ENCODE measurements around the gene BTG4. TPM values are rescaled to one million over a fixed set of nuclear protein-coding genes. Genes with fewer than 3 reads are reported as not detected.
A peak's percentile ranks its signal among the peaks of the same experiment; 100 is the strongest.

The BTG4 gene
- not detected for total RNA-seq (ENCODE audit: unreplicated experiment)
- long read RNA-seq: 0 reads

DNA sequence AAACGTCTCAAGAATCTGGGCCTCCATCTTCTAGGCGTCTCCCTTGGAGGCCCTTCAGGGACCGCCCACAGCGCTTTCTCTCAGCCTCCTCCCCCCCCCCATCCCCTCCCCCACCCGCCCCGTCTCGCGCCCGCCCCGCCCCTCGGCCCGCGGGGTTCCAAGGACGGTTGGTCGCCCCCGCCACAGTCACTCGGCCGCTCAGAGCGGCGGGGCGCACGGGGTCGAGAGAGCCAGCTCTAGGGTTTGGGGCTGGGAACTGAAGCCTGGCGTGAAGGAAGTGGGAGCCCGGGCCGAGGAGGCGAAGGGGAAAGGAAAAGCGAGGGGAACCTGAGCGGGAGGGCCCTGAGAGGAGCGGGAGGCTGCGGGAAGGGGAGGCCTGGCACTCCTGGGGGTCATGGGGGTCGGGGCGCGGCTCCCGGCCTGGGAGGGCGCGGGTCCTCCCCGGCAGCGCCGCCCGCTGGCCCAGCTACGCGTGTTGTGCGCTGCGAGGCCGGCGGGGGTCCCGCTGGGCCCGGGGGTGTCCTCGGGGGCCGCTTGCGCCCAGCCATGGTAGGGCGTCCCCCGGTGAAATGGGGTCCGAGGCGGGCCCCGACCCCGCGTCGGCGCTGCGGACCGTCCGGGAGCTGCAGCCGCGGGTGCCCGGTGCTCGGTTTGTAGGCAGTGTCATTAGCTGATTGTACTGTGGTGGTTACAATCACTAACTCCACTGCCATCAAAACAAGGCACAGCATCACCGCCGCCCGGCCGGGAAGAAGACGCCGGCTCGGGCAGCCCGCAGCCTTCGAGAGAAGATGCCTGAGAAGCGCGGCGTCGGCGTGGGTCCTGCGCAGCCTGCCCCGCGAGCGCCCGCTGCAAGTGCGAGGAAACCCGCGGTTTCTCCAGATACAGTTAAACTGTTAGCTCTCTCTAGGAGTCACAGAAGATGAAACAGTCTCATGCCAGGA lies at the start of gene BTG4:
BTG4 (minus strand) TSS at position 91 of the 944 bp plus-strand sequence. CDS start 13,610 bp downstream, outside the sequence.
- peaks cover 3% of the 10 kb centered on the region for H3K4me1 Mint-ChIP-seq (ENCODE audit: unreplicated experiment)
- no peak for TF ChIP-seq CTCF (IDR thresholded peaks at IDR 0.05; ENCODE audit: unreplicated experiment)
- no peaks in the 10 kb centered on the region for H3K36me3 Mint-ChIP-seq (ENCODE audit: low read depth, unreplicated experiment)
- peak within 1 kb of the TSS; percentile 51 for H3K27ac Mint-ChIP-seq (ENCODE audit: unreplicated experiment)
- H3K27me3 Mint-ChIP-seq (ENCODE audit: unreplicated experiment): peaks cover 7% of the 10 kb centered on the region
- DNase-seq (ENCODE audit: low spot score): peak; percentile 38
- no peaks in the 10 kb centered on the region for H3K9me3 Mint-ChIP-seq (ENCODE audit: unreplicated experiment)
- peak within 1 kb of the TSS; percentile 82 for H3K4me3 Mint-ChIP-seq (ENCODE audit: unreplicated experiment)

DNA sequence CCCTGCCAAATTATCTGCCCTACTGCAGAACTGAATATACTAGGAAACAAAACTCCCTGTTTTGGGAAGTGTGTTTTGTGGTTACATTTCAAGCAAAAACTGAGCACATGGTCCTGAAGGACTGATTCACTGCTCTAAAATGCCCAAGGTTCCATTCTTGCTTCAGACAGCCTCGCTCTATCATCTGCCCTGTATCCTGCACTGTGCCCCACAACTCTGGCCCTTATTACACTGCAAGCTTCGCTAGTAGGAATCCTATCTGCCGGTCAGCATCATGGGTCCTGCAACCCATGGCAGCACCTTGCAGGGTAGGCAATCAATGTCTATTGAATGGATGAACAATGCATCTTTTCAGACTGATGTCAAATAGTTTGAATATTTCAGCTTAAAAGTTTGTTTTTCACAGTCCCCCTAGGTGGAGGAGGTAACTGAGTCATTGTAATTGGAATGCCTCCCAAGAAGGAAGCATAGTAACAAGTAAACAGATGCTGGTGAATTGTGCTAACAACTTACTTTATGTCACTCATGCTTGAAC lies 49.7 kb upstream of the BTG4 start:
- no peak overlapping the region for H3K27ac Mint-ChIP-seq (ENCODE audit: unreplicated experiment)
- no peak for DNase-seq (ENCODE audit: low spot score)
- H3K4me1 Mint-ChIP-seq (ENCODE audit: unreplicated experiment): peaks cover 7% of the 10 kb centered on the region
- no peaks in the 10 kb centered on the region for H3K9me3 Mint-ChIP-seq (ENCODE audit: unreplicated experiment)
- no peak overlapping the region for H3K4me3 Mint-ChIP-seq (ENCODE audit: unreplicated experiment)
- H3K36me3 Mint-ChIP-seq (ENCODE audit: low read depth, unreplicated experiment): peaks cover 22% of the 10 kb centered on the region
- TF ChIP-seq CTCF (IDR thresholded peaks at IDR 0.05; ENCODE audit: unreplicated experiment): no peak
- peaks cover 2% of the 10 kb centered on the region for H3K27me3 Mint-ChIP-seq (ENCODE audit: unreplicated experiment)

- Mint-ChIP-seq H3K9me3 (ENCODE audit: unreplicated experiment) (no peaks in the 10 kb centered on the region), H3K4me3 (ENCODE audit: unreplicated experiment) (no peak overlapping the region), H3K27ac (ENCODE audit: unreplicated experiment) (no peak overlapping the region), H3K4me1 (ENCODE audit: unreplicated experiment) (peaks cover 7% of the 10 kb centered on the region), H3K36me3 (ENCODE audit: low read depth, unreplicated experiment) (peaks cover 27% of the 10 kb centered on the region), H3K27me3 (ENCODE audit: unreplicated experiment) (peaks cover 2% of the 10 kb centered on the region)
- DNase-seq (ENCODE audit: low spot score): no peak
- no peak for TF ChIP-seq CTCF (IDR thresholded peaks at IDR 0.05; ENCODE audit: unreplicated experiment)
Observed at GRCh38 chr11:111561306-111561705, 49.1 kb upstream of the BTG4 start.

- no peak overlapping the region for H3K4me3 Mint-ChIP-seq (ENCODE audit: unreplicated experiment)
- TF ChIP-seq CTCF (IDR thresholded peaks at IDR 0.05; ENCODE audit: unreplicated experiment): no peak
- no peaks in the 10 kb centered on the region for H3K9me3 Mint-ChIP-seq (ENCODE audit: unreplicated experiment)
- H3K36me3 Mint-ChIP-seq (ENCODE audit: low read depth, unreplicated experiment): peaks cover 32% of the 10 kb centered on the region
- no peak overlapping the region for H3K27ac Mint-ChIP-seq (ENCODE audit: unreplicated experiment)
- peaks cover 7% of the 10 kb centered on the region for H3K4me1 Mint-ChIP-seq (ENCODE audit: unreplicated experiment)
- peaks cover 2% of the 10 kb centered on the region for H3K27me3 Mint-ChIP-seq (ENCODE audit: unreplicated experiment)
- DNase-seq (ENCODE audit: low spot score): no peak
Observed at GRCh38 chr11:111560800-111561199, 48.6 kb upstream of the BTG4 start.
